AG04450 (cell line): Measurements from ENCODE around the gene PNLDC1. TPM values are rescaled to one million over a fixed set of nuclear protein-coding genes. Genes with fewer than 3 reads are reported as not detected.
"Not testable (repeated sequence)": the region's sequence is repeated elsewhere in the genome, so short reads cannot be mapped to it uniquely, and the experiment has no call there.

Experiments used
- CTCF ChIA-PET: fragments of 300-600, 350-600 bp; formaldehyde crosslinking; extraction: SDS; loops from one replicate; lab custom pipeline; 2022; ENCODE audit warnings: antibody characterized with exemption, inconsistent platforms; lab: Charles Lee
- POLR2A ChIA-PET: fragments of 350-600 bp; formaldehyde crosslinking; extraction: SDS; loops from one replicate; lab custom pipeline; 2021; ENCODE audit warnings: antibody characterized with exemption, inconsistent platforms; lab: Yijun Ruan, JAX
- DNase-seq: peaks from one replicate; pipeline ENCODE4 v3.0.0-alpha.2; 2011; ENCODE audit warnings: low read depth, low spot score
- H3K27ac ChIP-seq: one replicate; pipeline ENCODE4 v1.5.1; 2012; ENCODE audit warnings: low read depth, low read length, control low read depth
- H3K27me3 ChIP-seq: one replicate; pipeline ENCODE4 v1.6.0; 2012; ENCODE audit warnings: low read length; ENCODE audit not compliant: control insufficient read depth, insufficient read depth
- H3K4me3 ChIP-seq: 2 replicates; pipeline ENCODE4 v1.5.1; 2011; ENCODE audit warnings: mild to moderate bottlenecking, low read depth, low read length, control low read depth
- H3K9me3 ChIP-seq: 2 replicates; pipeline ENCODE4 v1.5.1; 2012; ENCODE audit warnings: low read length; ENCODE audit not compliant: control insufficient read depth, insufficient read depth
- CTCF ChIP-seq: IDR thresholded peaks from 2 replicates; pipeline ENCODE4 v1.5.1; 2011; ENCODE audit warnings: low read depth, low read length, control low read depth, inconsistent platforms
- polyA plus RNA-seq: library from polyadenylated mRNA; depleted of rRNA; stranded (reverse); fragments of >200 nt; gene quantifications from 2 replicates; pipeline ENCODE4 v1.2.3, GENCODE V29; 2011

PNLDC1 gene
- polyA plus RNA-seq, 1 experiment: 0.19 TPM

- Histone ChIP-seq H3K4me3 (no peak overlapping the region), H3K27me3 (no peaks in the 10 kb centered on the region), H3K27ac (no peak overlapping the region), H3K9me3 (no peaks in the 10 kb centered on the region)
- ChIA-PET POLR2A (no interaction called here), CTCF (no interaction called here)
- TF ChIP-seq CTCF: no peak
- DNase-seq: no peak
These were observed 9.1 kb downstream of the PNLDC1 start for GRCh38 chr6:159809149-159809548.

- ChIA-PET CTCF (no interaction called here), POLR2A (no interaction called here)
- H3K9me3 ChIP-seq: no peaks in the 10 kb centered on the region
- no peak overlapping the region for H3K27ac ChIP-seq
- TF ChIP-seq CTCF: no peak
- peaks cover 5% of the 10 kb centered on the region for H3K27me3 ChIP-seq
- no peak overlapping the region for H3K4me3 ChIP-seq
- DNase-seq: no peak
These were observed 13.7 kb downstream of the PNLDC1 start for GRCh38 chr6:159813781-159814180.

- CTCF ChIA-PET: no interaction called here
- Histone ChIP-seq H3K4me3 (no peak overlapping the region), H3K27me3 (peaks cover 12% of the 10 kb centered on the region), H3K27ac (no peak overlapping the region), H3K9me3 (no peaks in the 10 kb centered on the region)
- TF ChIP-seq CTCF: no peak
- POLR2A ChIA-PET: no interaction called here
- no peak for DNase-seq
These were observed 15.3 kb downstream of the PNLDC1 start for GRCh38 chr6:159815410-159815809.

- CTCF ChIA-PET: not testable (repeated sequence)
These were observed 16.7 kb downstream of the PNLDC1 start for GRCh38 chr6:159816775-159817174.

GRCh38 chr6:159817951-159818739, 18.1 kb downstream of the PNLDC1 start:
- TF ChIP-seq CTCF: no peak
- ChIA-PET CTCF (no interaction called here), POLR2A (no interaction called here)
- no peaks in the 10 kb centered on the region for H3K9me3 ChIP-seq
- no peak overlapping the region for H3K4me3 ChIP-seq
- DNase-seq: no peak
- no peak overlapping the region for H3K27ac ChIP-seq
- peaks cover 17% of the 10 kb centered on the region for H3K27me3 ChIP-seq

More at GRCh38 chr6:159816775-159817174, 16.7 kb downstream of the PNLDC1 start:
- DNase-seq, H3K4me3 ChIP-seq, H3K9me3 ChIP-seq, H3K27ac ChIP-seq, POLR2A ChIA-PET: not testable (repeated sequence)
- peaks cover 17% of the 10 kb centered on the region for H3K27me3 ChIP-seq
